Epithelial cell of esophagus (primary cell): ENCODE measurements around the gene FRK.

Experiments used
- DNase-seq: peaks from one replicate; pipeline ENCODE4 v3.0.0; 2010; ENCODE audit warnings: low read depth
- H3K4me3 ChIP-seq: 2 replicates; pipeline ENCODE4 v1.5.1; 2011; ENCODE audit warnings: mild to moderate bottlenecking, low read length, control low read depth
- TF ChIP-seq, protein P1 (sequence below): IDR thresholded peaks from 2 replicates; pipeline ENCODE4 v1.5.1; 2011; ENCODE audit warnings: low read depth, mild to moderate bottlenecking, low read length, control low read depth, inconsistent platforms; ENCODE audit not compliant: insufficient read depth; ENCODE audit errors: missing control alignments

FRK gene

DNA sequence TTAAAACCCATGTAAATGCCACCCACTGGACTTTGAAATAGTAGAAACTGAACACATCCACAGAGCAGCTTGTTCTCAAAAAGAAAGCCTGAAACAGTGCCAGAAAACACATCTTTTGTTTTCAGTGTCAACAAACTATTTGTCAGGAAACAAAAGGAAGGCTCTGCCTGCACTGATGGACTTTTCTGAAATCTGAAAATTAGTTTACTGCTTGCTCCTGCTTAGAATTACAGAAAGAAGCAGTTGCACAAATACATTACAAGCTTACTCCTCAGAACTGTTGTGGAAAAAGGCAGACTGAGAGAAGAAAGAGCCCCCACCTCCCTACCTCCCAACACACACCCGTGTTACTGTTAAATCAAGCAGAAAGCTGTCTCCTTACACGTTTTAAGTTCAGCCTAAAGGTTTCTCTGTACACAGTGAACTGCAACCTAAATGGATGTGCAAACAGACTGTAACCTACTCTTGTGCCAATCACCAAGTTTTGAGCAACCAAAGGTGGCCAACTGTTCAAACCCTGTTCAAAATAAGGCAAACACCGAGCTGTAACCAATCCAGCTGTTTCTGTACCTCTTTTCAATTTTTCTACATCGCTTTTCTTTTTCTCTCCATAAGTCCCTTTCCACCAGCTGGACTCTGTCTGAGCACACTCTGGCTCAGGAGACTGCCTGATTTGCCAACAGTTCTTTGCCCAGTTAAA lies 43.7 kb downstream of the FRK start:
- no peak overlapping the region for H3K4me3 ChIP-seq
- TF ChIP-seq, protein P1, sequence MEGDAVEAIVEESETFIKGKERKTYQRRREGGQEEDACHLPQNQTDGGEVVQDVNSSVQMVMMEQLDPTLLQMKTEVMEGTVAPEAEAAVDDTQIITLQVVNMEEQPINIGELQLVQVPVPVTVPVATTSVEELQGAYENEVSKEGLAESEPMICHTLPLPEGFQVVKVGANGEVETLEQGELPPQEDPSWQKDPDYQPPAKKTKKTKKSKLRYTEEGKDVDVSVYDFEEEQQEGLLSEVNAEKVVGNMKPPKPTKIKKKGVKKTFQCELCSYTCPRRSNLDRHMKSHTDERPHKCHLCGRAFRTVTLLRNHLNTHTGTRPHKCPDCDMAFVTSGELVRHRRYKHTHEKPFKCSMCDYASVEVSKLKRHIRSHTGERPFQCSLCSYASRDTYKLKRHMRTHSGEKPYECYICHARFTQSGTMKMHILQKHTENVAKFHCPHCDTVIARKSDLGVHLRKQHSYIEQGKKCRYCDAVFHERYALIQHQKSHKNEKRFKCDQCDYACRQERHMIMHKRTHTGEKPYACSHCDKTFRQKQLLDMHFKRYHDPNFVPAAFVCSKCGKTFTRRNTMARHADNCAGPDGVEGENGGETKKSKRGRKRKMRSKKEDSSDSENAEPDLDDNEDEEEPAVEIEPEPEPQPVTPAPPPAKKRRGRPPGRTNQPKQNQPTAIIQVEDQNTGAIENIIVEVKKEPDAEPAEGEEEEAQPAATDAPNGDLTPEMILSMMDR = no peak
- DNase-seq = no peak

DNA sequence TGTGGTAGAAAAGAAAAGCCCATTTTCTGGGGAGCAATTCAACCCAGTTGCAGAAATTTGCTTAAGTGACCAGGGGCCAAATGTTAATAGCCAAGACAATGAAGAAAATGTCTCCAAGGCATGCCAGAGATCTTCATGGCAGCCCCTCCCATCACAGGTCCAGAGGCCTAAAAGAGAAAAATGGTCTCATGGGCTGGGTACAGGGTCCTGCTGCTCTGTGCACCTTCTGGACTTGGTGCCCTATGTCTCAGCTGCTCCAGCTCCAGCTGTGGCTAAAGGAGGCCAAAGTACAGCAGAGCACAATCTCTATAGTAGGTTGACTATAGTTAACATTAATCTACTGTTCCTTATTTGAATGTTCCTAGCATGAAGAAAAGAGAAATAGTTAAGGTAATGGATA lies 44.7 kb downstream of the FRK start:
- DNase-seq = no peak
- no peak overlapping the region for H3K4me3 ChIP-seq
- TF ChIP-seq, protein P1 = no peak

DNA sequence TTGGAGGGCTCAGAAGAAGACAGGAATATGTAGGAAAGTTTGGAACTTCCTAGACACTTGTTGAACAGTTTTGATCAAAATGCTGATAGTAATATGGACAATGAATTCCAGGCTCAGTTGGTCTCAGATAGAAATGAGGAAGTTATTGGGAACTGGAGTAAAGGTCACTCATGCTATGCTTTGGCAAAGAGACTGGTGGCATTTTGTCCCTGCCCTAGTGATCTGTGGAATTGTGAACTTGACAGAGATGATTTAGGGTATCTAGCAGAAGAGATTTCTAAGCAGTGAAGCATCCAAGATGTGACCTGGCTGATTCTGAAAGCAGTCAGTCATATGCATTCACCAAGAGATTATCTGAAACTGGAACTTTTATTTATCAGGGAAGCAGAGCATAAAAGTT lies 45.1 kb downstream of the FRK start:
- TF ChIP-seq, protein P1 = no peak
- DNase-seq = no peak
- no peak overlapping the region for H3K4me3 ChIP-seq

DNA sequence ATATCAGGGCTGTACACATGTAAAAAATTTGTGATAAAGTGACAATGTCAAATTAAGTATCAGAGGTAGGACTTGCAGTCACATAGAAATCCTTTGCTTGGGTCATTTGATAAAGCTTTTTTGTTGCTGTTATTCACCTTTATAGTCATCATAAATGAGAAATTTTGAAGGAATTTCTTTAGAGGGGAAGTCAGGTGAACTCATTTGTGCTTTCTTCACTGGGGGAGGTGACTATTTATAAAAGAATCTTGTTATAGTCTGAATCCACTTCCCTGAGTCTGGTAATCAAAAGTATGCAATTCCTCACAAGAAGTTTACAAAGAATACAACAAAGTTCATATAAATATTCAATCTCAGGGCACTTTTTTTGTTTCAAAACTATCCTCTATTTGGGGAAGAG lies 47.7 kb downstream of the FRK start:
- TF ChIP-seq, protein P1 = no peak
- H3K4me3 ChIP-seq = no peak overlapping the region
- peak; percentile 67 for DNase-seq

DNA sequence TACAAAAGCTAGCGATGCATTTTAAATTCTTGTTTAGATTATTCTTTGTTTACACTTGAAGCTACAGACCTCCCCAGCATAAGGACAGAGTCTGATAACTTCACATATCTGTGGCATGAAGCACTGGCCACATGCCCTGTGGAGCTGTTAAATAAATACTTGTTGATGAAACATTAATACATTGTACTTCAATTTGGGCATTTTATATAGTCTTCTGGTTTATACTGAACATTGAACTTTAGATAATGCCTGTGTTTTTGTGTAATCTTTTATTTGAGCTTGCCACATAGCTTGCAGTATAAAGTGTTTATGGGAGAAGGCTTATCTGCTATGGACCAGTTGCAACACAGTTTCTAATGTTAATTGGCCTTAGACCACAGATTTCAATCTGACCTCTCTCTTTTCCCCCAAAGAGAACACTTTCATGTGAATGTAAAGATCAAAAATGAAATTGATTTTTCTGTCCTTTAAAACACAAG lies 48.2 kb downstream of the FRK start:
- TF ChIP-seq, protein P1 = no peak
- DNase-seq = no peak

DNA sequence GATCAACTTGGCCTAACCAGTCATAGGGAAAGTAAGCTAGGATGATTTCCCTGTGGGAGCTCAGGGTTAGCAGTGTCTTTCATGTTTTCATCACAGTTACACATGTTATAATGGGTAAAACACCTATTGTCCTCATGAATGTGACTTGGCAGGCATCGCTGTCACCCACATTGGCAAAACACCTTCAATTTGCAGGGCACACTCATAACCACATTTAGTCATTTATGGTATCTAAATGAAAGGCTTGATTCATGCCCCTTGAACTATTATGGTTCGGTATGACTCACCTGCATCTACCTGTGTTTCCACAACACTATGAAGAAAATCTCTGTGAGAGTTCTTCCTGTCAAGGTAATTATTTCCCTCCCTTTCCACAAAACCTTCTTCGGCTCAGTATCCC lies 49.2 kb downstream of the FRK start:
- no peak overlapping the region for H3K4me3 ChIP-seq
- DNase-seq = peak; percentile 91
- TF ChIP-seq, protein P1 = no peak

More for the DNA sequence above, 48.2 kb downstream of the FRK start:
- H3K4me3 ChIP-seq = no peak overlapping the region
